ENCODE data around the gene ITGA6. TPM values are rescaled to one million over a fixed set of nuclear protein-coding genes. Genes with fewer than 3 reads are reported as not detected.

ITGA6 gene
- total RNA-seq, 1 experiment from 2014 or later = 75.9 TPM

DNA sequence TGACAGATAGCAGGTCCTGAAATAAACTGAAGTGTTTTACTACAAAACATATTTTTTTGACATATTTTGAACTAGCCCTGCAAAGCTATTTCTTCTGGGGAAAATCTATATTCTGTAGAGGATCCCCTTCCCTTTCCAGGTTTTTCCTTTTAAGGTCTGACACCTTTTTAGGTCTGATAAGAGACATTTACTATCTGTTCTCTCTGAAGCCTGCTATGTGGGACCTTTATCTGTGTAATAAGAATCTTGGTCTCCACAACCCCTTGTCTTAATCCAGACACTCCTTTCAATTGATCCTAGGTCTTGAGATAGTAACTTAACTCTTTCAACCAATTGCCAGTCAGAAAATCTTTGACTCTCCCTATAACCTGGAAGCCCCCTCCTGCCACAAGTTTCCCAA is 123.0 kb downstream of the ITGA6 start:
- TF ChIP-seq, protein P1, sequence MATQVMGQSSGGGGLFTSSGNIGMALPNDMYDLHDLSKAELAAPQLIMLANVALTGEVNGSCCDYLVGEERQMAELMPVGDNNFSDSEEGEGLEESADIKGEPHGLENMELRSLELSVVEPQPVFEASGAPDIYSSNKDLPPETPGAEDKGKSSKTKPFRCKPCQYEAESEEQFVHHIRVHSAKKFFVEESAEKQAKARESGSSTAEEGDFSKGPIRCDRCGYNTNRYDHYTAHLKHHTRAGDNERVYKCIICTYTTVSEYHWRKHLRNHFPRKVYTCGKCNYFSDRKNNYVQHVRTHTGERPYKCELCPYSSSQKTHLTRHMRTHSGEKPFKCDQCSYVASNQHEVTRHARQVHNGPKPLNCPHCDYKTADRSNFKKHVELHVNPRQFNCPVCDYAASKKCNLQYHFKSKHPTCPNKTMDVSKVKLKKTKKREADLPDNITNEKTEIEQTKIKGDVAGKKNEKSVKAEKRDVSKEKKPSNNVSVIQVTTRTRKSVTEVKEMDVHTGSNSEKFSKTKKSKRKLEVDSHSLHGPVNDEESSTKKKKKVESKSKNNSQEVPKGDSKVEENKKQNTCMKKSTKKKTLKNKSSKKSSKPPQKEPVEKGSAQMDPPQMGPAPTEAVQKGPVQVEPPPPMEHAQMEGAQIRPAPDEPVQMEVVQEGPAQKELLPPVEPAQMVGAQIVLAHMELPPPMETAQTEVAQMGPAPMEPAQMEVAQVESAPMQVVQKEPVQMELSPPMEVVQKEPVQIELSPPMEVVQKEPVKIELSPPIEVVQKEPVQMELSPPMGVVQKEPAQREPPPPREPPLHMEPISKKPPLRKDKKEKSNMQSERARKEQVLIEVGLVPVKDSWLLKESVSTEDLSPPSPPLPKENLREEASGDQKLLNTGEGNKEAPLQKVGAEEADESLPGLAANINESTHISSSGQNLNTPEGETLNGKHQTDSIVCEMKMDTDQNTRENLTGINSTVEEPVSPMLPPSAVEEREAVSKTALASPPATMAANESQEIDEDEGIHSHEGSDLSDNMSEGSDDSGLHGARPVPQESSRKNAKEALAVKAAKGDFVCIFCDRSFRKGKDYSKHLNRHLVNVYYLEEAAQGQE (IDR thresholded peaks at IDR 0.05; ENCODE audit: insufficient read depth in 1 of 2, low read depth in 2 of 2, low read length in 1 of 2) = no peak
- TF ChIP-seq, protein P2, sequence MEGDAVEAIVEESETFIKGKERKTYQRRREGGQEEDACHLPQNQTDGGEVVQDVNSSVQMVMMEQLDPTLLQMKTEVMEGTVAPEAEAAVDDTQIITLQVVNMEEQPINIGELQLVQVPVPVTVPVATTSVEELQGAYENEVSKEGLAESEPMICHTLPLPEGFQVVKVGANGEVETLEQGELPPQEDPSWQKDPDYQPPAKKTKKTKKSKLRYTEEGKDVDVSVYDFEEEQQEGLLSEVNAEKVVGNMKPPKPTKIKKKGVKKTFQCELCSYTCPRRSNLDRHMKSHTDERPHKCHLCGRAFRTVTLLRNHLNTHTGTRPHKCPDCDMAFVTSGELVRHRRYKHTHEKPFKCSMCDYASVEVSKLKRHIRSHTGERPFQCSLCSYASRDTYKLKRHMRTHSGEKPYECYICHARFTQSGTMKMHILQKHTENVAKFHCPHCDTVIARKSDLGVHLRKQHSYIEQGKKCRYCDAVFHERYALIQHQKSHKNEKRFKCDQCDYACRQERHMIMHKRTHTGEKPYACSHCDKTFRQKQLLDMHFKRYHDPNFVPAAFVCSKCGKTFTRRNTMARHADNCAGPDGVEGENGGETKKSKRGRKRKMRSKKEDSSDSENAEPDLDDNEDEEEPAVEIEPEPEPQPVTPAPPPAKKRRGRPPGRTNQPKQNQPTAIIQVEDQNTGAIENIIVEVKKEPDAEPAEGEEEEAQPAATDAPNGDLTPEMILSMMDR (IDR thresholded peaks at IDR 0.05) = no peak
- TF ChIP-seq POLR2AphosphoS5 (IDR thresholded peaks at IDR 0.05; ENCODE audit: low read depth, low read length) = no peak
- TF ChIP-seq TCF7L2 (IDR thresholded peaks at IDR 0.05; ENCODE audit: low read depth, low read length) = no peak
- TF ChIP-seq SIN3A (IDR thresholded peaks at IDR 0.05; ENCODE audit: borderline replicate concordance, insufficient read depth, low read depth, low read length) = no peak
- intact Hi-C loops (cut with micrococcal nuclease; ENCODE audit: unreplicated experiment) = no loop called here
- ATAC-seq = no peak

DNA sequence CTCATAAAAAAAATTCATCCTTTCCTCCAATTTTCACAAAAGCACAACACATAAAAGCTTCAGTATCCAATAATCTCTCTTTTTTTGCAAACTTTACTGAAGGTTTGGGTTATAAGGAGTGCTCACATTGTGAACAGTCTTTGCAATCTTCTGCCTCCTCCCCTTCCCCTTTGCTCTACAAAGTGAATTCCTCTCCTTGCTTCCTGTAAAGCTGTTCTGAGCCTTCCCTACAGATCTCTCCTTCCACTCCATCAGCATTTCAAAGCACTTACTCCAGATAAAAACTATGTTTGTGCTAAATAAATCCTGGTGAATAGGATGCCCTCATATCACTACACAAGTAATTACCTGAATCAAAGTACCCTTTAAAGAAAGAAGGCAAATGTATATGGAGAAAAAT is 123.9 kb downstream of the ITGA6 start:
- intact Hi-C loops (cut with micrococcal nuclease; ENCODE audit: unreplicated experiment) = no loop called here
- TF ChIP-seq, protein P2 (IDR thresholded peaks at IDR 0.05) = no peak
- TF ChIP-seq SIN3A (IDR thresholded peaks at IDR 0.05; ENCODE audit: borderline replicate concordance, insufficient read depth, low read depth, low read length) = no peak
- no peak for TF ChIP-seq POLR2AphosphoS5 (IDR thresholded peaks at IDR 0.05; ENCODE audit: low read depth, low read length)
- no peak for TF ChIP-seq TCF7L2 (IDR thresholded peaks at IDR 0.05; ENCODE audit: low read depth, low read length)
- TF ChIP-seq, protein P1 (IDR thresholded peaks at IDR 0.05; ENCODE audit: insufficient read depth in 1 of 2, low read depth in 2 of 2, low read length in 1 of 2) = no peak
- POLR2A ChIA-PET = no interaction called here
- Histone ChIP-seq H3K36me3 (ENCODE audit: control insufficient read depth, insufficient read depth, low read length) (no peaks in the 10 kb centered on the region), H3K4me1 (ENCODE audit: control insufficient read depth, insufficient read depth, low read length) (peaks cover 10% of the 10 kb centered on the region), H3K27ac (ENCODE audit: low read length) (peak overlapping the region; percentile 34; the same call in 1 of the 2 replicates), H3K9me3 (ENCODE audit: control insufficient read depth, insufficient read depth, low read depth, low read length) (no peaks in the 10 kb centered on the region; the same call in 1 of the 2 replicates), H3K4me3 (ENCODE audit: low read depth in 2 of 2, low read length in 2 of 2) (no peak overlapping the region), H3K27me3 (ENCODE audit: control insufficient read depth, insufficient read depth, low read length) (no peaks in the 10 kb centered on the region)
- BruUV-seq (replicated peaks) = no TSS peak
- CTCF ChIA-PET = no interaction called here
- in situ Hi-C loops (cut with HindIII; ENCODE audit: low pct_unique_long_range_greater_than_20kb, low sequenced_read_pairs) = no loop called here
- DNase-seq (ENCODE audit: low read depth, low spot score) (no peak), ATAC-seq (no peak)

More for the DNA sequence above, 123.0 kb downstream of the ITGA6 start:
- Histone ChIP-seq H3K4me1 (ENCODE audit: control insufficient read depth, insufficient read depth, low read length) (peaks cover 10% of the 10 kb centered on the region), H3K27me3 (ENCODE audit: control insufficient read depth, insufficient read depth, low read length) (no peaks in the 10 kb centered on the region), H3K9me3 (ENCODE audit: control insufficient read depth, insufficient read depth, low read depth, low read length) (peaks cover under 1% of the 10 kb centered on the region; the same call in 1 of the 2 replicates), H3K36me3 (ENCODE audit: control insufficient read depth, insufficient read depth, low read length) (no peaks in the 10 kb centered on the region), H3K27ac (ENCODE audit: low read length) (no peak overlapping the region), H3K4me3 (ENCODE audit: low read depth in 2 of 2, low read length in 2 of 2) (no peak overlapping the region)
- BruUV-seq (replicated peaks) = no TSS peak
- no peak for DNase-seq (ENCODE audit: low read depth, low spot score)
- in situ Hi-C loops (cut with HindIII; ENCODE audit: low pct_unique_long_range_greater_than_20kb, low sequenced_read_pairs) = no loop called here
- POLR2A ChIA-PET = no interaction called here
- CTCF ChIA-PET = no interaction called here
